GM12875 (cell line): ENCODE measurements around the gene RFC1.

Source experiments
- H3K4me3 ChIP-seq: one replicate; pipeline ENCODE4 v1.5.1; 2011; ENCODE audit warnings: low read depth, low read length, control low read depth
- TF ChIP-seq, protein P1 (sequence below): IDR thresholded peaks from 2 replicates; pipeline ENCODE4 v1.5.1; 2011; ENCODE audit warnings: low read depth, mild to moderate bottlenecking, control low read depth, inconsistent platforms, low read length, moderate library complexity, borderline replicate concordance; ENCODE audit not compliant: insufficient read depth

The RFC1 gene

GRCh38 chr4:39349326-39349725 lies 16.8 kb downstream of the RFC1 start:
- H3K4me3 ChIP-seq, result no peak overlapping the region
- TF ChIP-seq, protein P1, sequence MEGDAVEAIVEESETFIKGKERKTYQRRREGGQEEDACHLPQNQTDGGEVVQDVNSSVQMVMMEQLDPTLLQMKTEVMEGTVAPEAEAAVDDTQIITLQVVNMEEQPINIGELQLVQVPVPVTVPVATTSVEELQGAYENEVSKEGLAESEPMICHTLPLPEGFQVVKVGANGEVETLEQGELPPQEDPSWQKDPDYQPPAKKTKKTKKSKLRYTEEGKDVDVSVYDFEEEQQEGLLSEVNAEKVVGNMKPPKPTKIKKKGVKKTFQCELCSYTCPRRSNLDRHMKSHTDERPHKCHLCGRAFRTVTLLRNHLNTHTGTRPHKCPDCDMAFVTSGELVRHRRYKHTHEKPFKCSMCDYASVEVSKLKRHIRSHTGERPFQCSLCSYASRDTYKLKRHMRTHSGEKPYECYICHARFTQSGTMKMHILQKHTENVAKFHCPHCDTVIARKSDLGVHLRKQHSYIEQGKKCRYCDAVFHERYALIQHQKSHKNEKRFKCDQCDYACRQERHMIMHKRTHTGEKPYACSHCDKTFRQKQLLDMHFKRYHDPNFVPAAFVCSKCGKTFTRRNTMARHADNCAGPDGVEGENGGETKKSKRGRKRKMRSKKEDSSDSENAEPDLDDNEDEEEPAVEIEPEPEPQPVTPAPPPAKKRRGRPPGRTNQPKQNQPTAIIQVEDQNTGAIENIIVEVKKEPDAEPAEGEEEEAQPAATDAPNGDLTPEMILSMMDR, result no peak

DNA sequence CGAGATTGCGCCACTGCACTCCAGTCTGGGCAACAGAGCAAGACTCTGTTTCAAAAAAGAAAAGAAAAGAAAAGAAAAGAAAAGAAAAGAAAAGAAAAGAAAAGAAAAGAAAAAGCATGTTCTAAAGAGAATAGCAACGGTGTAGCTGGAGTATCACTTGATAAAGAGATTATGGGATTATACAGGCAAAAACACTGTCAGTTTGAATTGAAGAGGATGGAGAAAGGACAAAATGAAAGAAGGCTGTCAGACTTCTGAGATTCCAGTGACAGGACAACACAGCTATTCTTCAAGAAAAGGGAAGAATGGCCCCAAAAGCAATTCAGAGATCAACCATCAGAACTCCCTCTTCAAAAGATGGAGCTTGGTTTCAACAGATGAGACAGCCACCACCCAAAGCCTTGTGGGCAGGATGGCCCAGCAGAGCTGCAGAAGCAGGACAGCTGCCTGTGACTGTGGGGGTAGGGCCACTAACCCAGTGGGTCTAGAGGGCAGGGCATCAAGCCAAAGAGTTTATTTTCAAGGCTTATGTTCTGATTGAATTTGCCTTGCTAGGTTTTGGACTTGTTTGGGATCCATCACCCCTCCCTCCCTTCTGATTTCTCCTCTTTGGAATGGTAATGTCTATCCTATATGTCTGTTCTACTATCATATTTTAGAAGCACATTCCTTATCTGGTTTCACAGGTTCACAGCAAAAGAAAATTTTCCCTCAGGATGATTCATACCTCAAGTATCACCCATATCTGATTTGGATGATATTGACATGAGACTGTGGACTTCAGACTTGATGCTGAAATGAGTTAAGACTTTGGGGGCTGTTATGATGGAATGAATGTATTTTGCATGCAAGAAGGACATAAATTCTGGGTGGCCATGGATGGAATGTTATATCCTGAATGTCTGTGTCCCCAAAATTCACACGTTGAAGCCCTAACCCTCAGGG lies 17.5 kb downstream of the RFC1 start:
- TF ChIP-seq, protein P1, result no peak
- H3K4me3 ChIP-seq, result no peak overlapping the region

GRCh38 chr4:39346856-39347519 lies 19.2 kb downstream of the RFC1 start:
- no peak overlapping the region for H3K4me3 ChIP-seq
- TF ChIP-seq, protein P1, result no peak

- TF ChIP-seq, protein P1, result no peak
- no peak overlapping the region for H3K4me3 ChIP-seq
Observed at GRCh38 chr4:39342731-39343130, 23.4 kb downstream of the RFC1 start.

DNA sequence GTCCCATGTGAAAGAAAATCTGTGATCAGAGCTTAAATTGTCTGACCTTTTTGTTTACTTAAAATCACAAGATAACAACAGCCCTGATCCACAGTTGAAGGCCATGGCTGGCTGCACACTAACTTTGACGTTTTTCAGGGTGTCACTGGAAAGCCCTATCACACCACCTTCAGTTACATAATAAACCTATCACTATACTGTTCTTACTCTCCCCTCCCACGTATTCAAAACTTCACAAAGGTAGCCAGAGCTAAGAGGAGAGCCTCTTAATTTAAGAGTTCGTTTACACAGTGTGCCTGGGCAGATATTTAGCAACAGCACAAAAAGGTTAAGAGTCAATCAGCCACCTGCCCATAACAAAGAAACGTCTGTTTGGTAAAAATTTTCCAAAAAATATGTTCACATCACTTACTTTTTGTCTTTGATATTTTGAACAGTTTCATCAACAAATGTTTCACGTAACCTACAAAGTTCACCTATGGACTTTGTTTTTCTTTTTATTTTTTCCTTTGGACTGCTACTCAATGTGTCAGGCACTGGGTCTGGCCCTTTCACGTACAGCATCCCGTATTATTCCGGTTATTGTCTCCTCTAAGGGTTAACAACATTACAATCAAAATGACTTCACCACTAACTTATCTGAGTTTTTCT lies 25.0 kb downstream of the RFC1 start:
- H3K4me3 ChIP-seq, result no peak overlapping the region

GRCh38 chr4:39339968-39340367 lies 26.2 kb downstream of the RFC1 start:
- no peak overlapping the region for H3K4me3 ChIP-seq
- TF ChIP-seq, protein P1, result no peak

More for the DNA sequence above, 25.0 kb downstream of the RFC1 start:
- TF ChIP-seq, protein P1, result no peak
